ENCODE results near the gene SSUH2.
"Not testable (repeated sequence)": the region's sequence is repeated elsewhere in the genome, so short reads cannot be mapped to it uniquely, and the experiment has no call there.

Gene SSUH2

GRCh38 chr3:8659242-8659641 is 14.6 kb upstream of the SSUH2 start:
- DNase-seq (ENCODE audit: low read depth, low spot score) = no peak

DNA sequence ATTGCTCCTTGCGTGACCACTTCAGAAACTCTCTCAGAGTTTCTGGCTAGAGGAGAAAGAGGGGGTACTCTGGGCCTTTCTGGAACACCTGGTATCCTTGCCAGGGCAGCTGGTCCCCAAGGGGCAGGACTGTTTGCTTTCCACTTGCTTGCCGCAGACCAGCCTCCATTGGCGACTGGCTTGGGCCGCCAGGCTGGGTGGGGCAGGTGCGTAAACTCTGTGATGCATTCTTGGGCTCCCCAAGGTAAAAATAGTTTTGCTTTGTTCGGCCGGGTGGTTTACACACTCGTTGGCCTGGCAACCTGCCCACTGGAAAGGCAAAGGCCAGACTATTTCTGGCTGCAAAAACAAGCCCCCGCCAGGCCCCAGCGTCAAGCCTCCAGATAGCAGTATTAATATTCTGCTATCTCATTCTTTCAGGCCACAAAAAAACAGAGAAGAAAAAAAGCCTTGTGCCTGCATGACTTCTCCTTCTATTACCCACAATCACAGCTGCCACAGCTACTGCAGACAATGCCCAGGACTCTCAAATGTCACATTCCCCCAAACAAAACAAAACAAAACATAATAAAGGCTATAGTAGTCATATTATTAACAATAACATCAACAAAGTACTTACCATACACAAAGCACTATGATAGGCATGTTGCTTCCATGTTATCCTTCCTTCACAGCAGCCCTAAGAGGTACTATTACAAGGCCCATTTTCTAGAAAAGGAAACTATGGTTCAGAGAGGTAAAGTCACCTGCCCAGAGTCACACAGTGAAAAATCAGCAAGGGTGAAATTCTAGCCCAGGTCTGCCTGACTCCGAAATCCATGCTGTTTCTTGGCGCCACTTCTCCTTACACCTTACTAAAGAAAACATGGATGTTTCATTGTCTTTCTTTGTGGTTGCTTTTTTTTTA is 14.0 kb upstream of the SSUH2 start:
- no peak for DNase-seq (ENCODE audit: low read depth, low spot score)

DNA sequence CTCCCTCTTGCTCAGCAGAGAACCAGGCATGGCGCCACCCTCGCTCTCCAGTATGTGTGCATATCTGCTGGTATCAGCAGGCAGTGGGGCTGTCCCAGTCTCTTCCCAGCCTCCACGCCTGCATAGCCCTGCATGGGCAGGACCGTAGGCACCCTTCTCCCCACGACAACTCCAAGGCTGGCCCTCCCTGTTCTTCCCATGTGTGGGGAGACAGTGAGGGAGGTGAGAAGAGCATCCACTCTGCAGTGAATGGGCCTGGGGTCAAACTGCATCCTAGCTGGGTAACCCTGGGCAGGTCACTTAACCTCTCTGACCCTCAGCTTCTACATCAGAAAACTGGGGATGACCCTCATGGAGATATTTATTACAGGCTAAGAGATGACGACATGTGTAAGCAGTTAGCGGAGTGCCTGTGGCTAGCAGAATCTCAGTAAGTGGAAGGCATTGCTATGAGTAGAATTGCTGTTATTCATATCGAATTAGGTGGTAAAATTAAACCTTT is 13.3 kb upstream of the SSUH2 start:
- DNase-seq (ENCODE audit: low read depth, low spot score) = no peak

- DNase-seq (ENCODE audit: low read depth, low spot score) = no peak
Measured at GRCh38 chr3:8656240-8656639, 11.6 kb upstream of the SSUH2 start.

DNA sequence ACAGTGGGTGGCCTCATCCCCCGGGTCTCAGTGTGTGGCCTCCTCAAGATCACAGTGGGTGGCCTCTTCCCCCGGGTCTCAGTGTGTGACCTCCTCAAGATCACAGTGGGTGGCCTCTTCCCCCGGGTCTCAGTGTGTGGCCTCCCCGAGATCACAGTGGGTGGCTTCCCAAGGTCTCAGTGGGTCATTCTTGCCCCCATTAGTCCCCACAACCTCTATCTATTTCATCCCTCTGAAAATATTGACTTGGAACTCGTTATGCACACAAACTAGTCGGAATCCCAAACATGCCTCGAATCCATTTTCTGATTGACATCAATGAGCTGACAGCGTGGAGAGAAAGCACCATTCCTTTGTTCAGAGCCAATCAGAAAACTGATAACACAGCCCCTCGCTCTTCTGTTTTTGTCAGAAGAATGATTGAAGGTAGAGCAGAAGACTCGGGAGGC is 10.8 kb upstream of the SSUH2 start:
- DNase-seq (ENCODE audit: low read depth, low spot score) = no peak

GRCh38 chr3:8654572-8655329 is 10.2 kb upstream of the SSUH2 start:
- DNase-seq (ENCODE audit: low read depth, low spot score) = not testable (repeated sequence)

DNA sequence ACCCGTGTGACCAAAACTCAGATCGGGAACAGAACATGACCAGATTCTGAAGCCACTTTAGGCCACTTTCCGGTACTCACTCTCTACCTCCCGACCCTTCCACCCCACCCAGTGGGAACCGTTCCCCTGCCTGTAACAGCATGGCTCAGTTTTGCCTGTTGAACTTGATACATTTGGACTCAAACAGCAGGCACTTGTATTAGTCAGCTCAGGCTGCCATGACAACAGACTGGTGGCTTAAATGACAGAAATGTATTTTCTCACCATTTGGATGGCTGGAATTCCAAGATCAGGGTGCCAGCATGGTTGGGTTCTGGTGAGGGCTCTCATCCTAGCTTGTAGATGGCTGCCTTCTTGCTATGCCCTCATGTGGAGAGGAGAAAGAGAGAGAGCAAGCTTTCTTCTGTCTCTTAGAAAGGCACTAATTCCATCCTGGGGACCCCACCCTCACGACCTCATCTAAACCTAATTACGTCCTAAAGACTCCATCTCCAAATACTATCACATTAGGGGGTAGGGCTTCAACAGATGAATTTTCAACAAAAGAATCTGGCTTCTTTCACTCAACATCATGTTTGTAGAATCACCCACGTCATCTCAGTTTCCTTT is 9.3 kb upstream of the SSUH2 start:
- no peak for DNase-seq (ENCODE audit: low read depth, low spot score)

- DNase-seq (ENCODE audit: low read depth, low spot score) = no peak
Measured at GRCh38 chr3:8652324-8652987, 7.9 kb upstream of the SSUH2 start.

- DNase-seq (ENCODE audit: low read depth, low spot score) = no peak
Measured at GRCh38 chr3:8651418-8652323, 7.1 kb upstream of the SSUH2 start.

DNA sequence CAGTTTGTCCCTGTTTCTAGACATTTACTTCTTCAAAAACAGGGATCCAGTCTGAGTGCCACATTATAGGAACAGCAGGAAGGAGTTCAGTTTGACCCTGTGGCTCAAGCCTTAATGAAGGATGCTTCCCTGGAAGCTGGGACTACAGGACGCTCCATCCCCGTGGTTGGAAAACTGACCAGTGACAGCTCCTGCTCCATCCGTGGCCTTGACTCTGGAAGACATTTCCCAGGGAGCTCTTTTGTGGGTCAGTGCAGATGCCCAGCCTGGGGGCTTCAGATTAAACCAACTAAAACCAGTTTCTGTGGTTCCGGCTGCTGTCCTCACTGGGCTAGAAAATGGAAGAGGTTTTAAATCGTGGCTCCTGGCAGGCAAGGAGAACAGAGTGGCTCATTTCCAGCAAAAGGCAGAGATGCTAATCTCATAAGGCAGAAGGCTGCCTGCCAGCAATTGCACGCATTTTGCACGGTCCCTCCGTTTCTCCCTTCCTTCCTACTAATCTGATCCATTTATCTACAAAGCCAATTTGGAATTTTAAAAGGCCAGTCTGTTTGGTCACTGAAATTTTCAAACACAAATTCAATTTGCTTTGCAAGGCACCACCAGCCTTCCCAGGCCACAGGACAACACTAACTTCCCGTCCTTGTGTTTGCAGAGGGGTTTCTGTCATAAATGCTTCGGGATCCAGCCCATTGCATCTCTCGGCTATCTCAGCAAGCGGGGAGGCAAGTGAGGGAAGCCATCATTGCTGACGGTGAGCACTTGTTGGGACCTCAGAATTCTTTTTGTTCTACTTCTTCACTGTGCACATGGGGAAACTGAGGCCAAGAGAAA is 6.2 kb upstream of the SSUH2 start:
- DNase-seq (ENCODE audit: low read depth, low spot score) = no peak

DNA sequence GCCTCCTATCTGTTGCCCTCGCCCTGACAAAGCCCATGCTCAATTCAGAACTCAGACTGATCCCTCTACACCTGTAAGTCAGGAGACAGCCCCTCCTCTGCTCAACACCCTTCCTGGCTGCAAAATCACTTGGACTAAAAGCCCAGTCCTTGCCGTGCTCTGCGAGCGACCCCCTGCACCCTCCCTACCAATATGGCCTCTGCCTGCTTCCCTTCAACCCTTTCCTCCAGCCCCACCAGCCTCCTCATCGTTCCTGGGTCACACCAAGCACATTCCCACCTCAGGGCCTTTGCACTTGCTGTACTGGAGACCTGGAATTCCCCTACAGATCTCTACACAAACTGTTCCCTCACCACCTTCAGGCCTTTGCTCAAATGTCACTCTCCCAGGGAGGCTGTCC is 5.2 kb upstream of the SSUH2 start:
- DNase-seq (ENCODE audit: low read depth, low spot score) = no peak

GRCh38 chr3:8648909-8649741 is 4.5 kb upstream of the SSUH2 start:
- DNase-seq (ENCODE audit: low read depth, low spot score) = no peak

- no peak for DNase-seq (ENCODE audit: low read depth, low spot score)
Measured at GRCh38 chr3:8647137-8647985, 2.8 kb upstream of the SSUH2 start.

DNA sequence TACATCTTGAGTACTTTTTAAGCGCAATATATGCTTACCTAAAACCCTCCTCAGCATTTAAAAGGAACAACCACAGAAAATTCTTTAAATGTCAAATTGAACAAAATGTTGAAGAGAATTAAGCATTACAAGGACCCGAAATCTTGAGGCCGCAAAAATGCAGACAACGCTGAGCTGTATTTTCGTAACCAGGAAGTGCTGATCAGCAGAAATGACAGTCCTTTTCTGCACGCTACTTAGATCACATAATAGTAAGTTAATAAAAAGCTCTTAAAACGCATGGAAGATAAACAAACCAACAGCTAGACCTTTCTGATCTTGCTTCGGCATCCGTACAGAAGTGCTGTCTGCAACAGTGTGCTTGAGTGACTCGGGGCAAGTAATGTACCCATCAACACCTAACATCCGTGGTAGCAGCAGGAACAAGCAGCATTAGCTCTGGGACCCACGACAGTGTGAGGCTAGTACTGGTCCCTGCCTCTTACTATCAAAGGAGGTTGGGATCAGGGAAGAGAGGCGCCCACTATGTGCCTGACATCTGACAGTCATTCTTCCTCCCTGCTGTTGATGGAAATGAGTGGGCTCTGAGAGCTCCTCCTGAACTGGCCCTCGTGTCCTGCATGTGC is 1.8 kb upstream of the SSUH2 start:
- DNase-seq (ENCODE audit: low read depth, low spot score) = no peak

- DNase-seq (ENCODE audit: low read depth, low spot score) = no peak
Measured at GRCh38 chr3:8645712-8646111, 1.1 kb upstream of the SSUH2 start.

DNA sequence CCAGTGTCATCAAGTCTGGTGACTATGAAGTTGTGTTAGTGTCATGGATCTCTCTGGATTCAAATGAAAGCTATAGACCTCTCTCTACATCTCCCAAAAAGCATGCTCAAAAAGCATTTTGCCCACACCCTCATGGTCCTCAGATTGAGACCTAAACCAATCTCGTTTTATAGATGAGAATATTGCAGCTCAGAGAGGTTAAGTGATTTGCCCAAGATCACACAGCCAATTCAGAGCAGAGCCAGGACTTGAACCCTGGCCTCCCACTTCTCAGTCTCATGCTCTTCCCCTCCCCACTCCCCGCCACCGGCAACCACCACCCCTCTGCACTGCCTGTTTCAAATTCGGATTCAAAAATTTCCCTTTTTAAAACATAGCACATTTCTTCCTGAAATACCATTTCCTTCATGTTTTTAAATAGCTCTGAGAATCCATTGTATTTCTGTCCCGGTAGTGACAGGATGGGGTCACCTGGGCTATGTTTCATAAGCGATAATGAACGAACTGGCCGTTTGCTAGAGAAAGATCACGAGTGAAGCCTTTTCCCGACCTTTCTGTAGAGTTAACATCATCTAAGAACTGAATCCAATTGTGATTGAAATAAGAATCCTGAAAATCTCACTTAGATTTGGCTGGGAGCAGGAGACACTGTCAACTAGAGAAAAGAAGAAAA is 769 bp downstream of the SSUH2 start:
- no peak for DNase-seq (ENCODE audit: low read depth, low spot score)

DNA sequence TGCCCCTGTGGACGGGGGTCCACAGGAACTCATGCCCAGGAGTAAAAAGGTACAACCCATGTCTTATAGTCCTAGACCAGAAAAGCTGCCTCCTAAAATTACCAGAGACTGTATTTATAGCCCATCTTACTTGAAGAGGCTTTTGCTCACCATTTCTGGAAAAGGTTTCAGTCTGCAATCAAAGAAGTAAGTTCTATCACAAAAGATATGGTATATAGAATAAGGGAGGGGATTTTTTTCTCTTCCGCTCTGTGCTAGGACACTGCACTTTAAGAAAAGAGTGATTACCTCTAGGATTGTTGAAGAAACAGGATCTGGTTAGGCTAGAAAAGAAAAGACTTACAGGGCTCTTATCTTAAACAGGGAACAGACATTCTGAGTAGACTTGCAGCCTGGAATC is 2.6 kb downstream of the SSUH2 start:
- DNase-seq (ENCODE audit: low read depth, low spot score) = no peak
